H4 (cell line): Measurements from ENCODE around the gene SAMD11. TPM values are rescaled to one million over a fixed set of nuclear protein-coding genes. Genes with fewer than 3 reads are reported as not detected.
A peak's percentile ranks its signal among the peaks of the same experiment; 100 is the strongest.

ENCODE experiments used
- DNase-seq: peaks from one replicate; pipeline ENCODE4 v3.0.0-alpha.2; 2015; ENCODE audit warnings: low spot score
- total RNA-seq: library from RNA; depleted of rRNA; stranded (reverse); fragments of >200 nt; shearing (Covaris generic); gene quantifications from 2 replicates; pipeline ENCODE4 v1.2.3, GENCODE V29; 2014

Gene SAMD11
- total RNA-seq, 1 experiment from 2014 or later = 39.7 TPM

DNA sequence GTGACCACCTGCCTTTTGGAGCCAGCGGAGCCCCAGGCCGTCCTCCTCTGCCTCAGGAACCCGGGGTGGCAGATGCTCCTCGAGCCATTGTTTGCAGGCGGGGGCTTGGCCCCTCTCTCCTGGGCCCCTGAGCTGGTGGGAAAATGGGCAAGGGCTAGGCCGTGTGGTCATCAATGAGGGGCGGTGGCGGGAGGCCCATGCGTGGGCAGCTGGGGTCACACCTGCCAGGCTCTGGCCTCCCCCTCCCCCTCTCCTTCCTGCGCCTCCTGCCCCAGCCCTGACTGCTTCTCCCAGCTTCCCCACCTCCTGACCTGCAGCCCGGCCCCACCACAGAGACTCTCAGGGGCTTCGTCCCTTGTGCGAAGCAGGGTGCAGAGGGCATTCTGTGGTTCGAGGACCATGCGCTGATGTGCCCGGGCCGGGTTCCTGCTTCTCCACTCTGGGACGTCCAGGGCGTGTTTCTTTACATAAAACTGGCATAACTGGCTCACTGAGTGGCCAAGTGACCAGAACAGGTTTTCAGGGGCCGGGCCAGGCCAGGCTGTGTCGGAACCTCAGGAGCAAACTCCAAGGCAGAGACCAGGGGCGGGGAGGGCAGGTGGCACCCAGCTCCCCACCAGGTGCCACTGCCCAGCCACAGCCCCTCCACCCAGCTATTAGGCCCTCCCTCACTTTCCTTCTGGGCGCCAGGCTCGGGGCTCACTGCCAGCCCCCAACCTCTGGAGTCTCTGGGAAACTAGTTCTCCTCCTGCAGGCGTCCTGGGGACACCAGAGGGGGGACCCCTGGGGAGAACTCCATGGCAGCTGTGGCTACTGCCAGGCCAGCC is 9.3 kb downstream of the SAMD11 start:
- no peak for DNase-seq

DNA sequence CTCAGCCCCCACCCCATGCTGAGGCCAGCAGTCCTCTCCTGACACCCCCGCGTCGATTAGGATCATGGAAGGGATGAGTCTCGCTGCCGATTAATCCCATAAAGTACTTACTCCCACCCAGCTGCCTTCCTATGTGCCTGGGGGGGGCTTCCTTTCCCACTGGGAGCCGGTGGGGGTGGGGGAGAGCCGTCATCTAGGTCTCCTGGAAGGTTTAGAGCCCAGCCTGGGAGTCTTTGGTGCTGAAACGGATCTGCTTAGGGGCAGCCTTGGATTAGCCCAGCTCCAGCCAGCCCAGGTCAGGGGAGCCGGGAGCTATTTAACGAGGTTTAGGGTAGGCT is 9.8 kb downstream of the SAMD11 start:
- DNase-seq = no peak

DNA sequence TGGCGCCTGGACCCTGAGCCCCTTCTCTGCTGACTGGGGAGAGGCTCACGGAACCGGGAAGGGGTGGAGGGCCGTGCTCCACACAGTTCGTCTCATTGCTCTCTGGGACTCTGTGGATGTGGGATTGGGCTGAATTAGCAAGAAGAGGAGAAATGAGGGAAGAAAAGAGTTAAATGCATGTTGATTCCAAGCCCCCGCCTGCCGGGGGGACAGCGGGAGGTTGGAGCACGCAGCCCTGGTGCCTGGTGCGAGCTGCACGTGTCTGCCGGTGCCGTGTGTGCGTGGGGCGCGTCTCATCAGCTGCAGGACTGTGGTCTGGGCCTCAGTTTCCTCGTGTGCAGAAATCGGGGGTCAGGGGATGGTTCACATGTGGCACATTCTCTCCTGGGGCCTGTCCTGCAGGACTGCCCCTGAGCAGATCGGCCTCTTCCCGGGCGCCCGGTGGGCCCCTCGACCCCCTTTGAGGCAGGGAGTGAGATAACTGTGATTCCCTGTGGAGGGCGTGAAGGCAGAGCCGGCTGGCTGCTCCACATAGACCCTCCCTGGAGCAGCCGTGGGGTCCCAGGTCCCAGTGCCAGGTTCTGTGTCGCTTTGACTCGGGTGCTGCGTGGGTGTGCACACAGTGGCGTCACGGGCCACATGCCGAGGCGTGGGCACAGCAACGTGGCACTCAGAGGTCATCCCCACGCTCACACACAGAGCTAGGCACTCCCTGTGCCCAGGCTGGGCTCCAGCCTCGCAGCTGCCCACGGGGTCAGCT is 11.4 kb downstream of the SAMD11 start:
- DNase-seq = no peak

DNA sequence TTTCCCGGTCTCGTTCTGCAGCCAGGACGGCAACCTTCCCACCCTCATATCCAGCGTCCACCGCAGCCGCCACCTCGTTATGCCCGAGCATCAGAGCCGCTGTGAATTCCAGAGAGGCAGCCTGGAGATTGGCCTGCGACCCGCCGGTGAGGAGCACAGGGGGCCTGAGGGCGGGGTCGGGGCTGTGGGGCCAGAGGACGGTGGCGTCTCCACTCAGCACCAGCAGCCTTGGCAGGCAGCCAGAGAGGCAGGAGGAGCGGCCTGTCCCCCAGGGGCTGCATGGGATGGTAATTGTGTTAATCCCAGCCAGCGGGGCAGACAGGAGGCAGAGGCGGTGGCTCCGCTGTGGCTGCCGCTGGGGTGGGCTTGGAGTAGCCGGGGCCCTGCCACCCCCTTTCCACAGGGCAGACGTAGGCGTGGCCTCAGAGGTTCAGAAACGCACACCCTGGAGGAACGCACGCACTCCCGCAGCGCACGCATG is 12.1 kb downstream of the SAMD11 start:
- no peak for DNase-seq

DNA sequence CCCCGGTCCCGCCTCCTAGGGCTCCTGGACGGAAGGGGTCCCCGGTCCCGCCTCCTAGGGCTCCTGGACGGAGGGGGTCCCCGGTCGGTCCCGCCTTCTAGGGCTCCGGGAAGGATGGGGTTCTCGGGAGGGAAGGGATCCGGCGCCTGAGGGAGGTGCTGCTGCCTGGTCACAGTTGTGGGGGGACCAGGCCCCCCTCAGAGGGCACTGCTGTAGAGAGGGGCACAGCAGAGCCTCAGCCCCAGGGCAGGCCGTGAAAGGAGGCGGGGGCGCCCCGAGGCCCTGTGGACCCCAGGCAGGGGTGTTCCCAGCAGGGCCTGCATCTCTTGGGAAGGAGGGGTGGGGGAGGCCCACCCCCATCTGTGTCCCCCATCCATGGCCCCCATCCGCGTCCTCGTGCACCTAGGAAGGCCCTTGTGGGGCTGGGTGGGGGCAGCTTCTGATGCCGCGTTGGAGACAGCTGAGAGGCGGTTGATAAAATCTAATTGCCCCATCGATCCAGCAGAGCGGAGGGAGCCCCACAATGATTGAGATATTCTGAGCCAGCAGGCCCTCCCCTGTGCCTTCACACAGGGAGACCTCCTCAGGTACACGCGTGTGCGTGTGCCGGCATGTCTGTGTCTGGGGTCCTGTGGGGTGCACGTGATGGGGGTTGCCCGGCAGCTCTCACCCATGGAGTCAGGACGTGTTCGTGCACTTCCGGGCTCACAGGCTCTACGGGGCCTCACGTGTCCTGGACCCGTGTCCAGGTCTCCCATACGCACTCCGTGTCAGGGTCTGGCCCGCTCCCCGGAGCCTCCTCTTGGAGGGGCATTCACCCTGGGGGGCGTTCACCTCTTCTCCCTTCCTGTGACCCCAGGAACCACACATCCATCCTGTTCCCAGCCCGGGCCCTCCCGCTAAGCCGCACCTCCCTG is 12.9 kb downstream of the SAMD11 start:
- DNase-seq = no peak

DNA sequence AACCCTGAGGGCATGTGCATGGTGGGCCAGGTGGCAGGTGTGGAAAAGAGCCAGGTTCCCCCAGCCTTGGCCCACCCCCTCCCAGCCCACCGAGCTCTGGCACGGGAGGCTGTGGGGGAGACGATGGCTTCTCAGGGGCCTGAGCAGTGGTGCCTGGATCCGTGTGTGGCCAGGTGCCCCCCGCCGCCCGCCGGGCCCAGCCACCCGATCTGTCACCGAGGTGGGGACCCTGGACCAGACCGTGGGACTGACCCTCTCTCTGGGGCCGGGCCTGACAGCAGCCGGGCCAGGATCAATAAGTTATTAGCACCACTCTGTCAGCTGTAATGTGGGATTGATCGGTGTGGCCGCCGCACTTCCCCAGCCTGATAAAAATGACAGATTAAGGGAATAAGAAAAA is 13.8 kb downstream of the SAMD11 start:
- DNase-seq = no peak

DNA sequence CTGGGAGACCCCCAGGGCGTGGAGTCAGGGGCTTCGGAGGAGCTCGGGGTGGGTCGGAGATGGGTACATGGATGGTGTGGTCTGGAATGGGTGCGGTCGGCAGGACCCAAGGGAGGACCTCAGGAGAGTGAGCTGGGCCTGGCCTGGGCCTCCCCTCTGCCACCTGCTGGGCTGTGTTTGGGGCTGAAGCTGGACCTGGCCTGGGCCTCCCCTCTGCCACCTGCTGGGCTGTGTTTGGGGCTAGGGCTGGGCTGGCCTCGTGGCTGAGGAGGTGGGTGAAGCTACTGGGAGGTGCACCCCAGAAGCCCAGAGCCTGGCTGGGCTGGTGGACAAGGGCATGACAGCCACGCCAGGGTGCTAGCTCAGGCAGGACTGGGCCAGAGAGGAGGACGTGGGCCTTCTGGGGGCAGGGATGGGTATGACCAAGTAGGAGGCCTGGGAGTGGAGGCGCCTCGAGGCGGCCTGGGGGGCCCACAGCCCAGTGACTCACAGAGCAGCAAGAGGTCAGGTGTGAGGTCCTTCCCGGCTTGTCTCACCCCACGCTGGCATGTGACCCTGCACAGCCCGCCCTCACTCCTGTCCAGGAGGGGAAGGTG is 14.5 kb downstream of the SAMD11 start:
- peak; percentile 77 for DNase-seq

DNA sequence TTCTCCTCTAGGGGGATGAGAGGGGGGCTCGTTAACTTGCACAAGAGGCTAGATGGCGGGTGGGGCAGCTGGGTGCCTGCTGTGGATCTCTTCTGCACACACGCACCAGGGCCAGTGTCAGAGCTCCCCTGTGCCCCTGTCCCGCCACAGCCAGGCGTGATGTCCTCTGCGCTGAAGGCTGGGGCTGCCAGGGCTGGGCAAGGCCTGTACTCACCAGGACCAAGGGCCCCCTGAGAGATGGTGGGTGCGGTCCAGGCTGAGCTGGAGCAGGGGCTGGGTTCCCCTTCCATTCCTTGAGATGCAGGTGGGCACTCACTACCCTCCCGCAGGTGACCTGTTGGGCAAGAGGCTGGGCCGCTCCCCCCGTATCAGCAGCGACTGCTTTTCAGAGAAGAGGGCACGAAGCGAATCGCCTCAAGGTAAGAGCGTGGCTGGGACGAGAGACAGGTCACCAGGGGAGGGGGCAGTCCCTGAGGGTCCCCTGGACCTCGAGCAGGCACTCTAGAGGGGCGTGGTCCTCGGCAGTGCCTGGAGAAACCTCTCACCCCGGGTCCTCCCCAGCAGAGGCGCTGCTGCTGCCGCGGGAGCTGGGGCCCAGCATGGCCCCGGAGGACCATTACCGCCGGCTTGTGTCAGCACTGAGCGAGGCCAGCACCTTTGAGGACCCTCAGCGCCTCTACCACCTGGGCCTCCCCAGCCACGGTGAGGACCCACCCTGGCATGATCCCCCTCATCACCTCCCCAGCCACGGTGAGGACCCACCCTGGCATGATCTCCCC is 15.2 kb downstream of the SAMD11 start:
- DNase-seq = no peak

DNA sequence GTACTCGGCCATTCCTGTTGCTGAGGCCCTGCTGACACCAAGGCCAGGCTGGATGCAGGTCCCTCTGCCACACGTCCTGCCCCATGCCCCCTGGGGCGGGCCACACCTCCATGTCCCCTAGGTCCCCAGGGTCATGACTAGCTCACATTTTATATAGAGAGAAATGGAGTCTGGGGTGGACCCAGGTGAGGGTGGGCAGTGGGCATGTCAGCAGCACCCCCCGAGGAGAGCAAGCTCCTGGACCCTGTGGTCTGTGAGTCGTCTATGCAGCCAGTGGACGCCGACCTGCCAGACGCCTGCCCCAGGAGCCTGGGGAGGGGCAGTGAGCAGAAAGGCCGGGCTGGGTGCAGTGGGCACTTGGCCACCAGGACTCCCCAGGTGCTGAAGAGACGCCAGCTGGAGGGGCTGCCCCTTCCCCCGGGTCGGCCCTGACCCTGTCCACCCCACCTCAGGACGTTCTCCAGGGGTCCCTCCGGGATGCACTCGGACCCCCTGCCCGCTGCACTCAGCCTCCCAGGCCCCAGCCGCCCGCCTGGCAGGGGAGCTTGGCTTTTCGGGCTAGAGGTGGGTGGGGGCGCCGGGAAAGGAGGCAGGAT is 15.9 kb downstream of the SAMD11 start:
- no peak for DNase-seq

DNA sequence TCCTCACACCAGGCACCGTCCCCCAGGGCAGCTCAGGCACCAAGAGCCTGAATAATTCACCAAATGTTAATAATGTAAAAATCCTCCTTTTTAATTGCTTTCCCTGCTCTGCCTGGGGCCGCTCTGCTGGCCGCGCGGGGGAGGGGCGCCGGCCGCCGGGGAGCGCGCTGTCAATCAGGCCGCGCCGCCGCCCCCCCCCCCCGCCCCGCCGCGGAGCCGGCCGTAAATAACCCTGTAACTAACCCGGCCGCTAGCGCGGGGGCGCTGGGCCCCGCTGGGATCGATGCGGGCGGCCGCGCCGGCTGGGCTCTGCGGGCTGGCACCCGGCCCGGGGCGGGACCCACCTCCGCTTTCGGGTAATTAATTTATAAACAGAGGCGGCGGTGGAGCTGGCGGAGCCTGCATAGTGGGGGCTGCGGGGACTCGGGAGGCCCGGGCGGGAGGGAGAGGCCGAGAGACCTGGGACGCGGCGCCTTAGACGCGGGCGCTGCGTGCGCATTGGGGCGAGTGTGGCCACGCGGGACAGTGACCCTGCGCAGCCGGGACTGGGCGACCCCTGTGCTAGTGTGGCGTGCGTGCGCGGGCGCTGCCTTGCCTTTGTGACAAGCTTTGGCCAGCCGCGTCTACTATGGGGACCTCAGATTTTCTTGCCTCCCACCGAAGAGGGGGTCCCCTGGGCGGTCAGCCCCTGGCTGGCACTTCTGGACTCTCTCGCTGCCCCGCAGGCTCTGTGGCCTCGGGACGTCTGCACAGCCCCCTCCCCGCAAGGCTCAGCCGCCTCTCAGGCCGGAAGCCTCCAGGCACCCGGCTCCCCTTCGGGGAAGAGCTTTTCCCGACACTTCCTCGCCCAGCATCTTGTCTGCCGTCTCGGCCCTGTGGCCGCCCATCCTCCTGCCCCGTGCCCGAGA is 16.6 kb downstream of the SAMD11 start:
- peak; percentile 84 for DNase-seq

DNA sequence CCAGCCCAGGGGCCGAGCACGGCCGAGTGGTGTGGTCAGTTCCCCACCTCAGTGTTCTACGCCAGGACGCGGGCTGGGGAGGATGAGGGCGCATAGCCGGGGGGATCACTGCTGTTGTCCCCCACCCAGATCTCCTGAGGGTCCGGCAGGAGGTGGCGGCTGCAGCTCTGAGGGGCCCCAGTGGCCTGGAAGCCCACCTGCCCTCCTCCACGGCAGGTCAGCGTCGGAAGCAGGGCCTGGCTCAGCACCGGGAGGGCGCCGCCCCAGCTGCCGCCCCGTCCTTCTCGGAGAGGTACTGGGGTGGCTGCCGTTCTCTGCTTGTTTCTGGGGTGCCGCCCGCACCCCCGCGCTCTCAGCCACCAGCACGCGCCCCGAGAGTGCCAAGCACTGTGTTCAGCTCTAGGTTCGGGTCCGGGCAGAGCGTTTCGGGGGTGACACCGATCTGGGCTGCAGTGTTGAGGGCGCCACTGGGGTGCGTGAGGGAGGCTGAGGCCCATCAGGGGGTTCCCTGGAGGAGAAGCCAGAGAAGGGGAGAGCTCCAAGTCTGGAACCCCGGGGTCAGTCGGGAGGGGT is 17.4 kb downstream of the SAMD11 start:
- DNase-seq = no peak

DNA sequence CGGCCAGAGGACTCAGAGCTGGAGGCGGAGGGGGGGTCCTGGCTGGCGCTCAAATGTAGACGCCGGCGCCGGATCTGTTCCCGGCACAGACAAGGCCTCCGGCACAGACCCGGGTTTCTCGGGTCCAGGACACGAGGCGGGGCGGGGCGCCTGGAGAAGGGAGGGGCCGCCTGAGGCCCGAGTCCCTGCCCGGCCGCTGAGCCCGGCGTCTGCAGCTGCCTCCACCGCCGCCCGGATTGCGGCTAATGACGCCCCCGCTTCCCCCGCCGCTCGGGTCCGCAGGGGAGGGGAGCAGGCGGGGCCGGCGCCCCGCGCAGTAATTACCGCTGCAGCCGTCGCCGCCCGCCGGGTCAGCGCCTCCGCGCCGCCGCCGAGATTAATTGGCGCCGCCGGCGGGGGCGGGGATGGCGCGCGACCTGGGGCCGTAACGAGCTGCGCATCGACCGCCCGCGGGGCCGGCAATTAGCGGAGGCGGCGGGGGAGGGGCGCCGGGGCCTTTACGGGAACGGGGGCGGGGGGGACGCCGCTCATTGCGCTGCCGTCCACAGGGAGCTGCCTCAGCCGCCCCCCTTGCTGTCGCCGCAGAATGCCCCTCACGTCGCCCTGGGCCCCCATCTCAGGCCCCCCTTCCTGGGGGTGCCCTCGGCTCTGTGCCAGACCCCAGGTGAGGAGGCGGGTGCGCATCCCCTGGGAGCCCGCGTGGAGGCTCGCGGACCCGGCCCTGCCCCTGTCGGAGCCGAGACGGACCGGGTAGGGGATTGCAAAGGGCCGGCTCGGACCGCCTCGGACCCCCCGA is 18.1 kb downstream of the SAMD11 start:
- peak; percentile 91 for DNase-seq

DNA sequence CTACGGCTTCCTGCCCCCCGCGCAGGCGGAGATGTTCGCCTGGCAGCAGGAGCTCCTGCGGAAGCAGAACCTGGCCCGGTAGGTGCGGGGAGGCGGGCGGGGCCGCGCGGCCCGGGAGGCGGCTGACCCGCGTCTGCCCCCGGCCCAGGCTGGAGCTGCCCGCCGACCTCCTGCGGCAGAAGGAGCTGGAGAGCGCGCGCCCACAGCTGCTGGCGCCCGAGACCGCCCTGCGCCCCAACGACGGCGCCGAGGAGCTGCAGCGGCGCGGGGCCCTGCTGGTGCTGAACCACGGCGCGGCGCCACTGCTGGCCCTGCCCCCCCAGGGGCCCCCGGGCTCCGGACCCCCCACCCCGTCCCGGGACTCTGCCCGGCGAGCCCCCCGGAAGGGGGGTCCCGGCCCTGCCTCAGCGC is 18.7 kb downstream of the SAMD11 start:
- DNase-seq = no peak

DNA sequence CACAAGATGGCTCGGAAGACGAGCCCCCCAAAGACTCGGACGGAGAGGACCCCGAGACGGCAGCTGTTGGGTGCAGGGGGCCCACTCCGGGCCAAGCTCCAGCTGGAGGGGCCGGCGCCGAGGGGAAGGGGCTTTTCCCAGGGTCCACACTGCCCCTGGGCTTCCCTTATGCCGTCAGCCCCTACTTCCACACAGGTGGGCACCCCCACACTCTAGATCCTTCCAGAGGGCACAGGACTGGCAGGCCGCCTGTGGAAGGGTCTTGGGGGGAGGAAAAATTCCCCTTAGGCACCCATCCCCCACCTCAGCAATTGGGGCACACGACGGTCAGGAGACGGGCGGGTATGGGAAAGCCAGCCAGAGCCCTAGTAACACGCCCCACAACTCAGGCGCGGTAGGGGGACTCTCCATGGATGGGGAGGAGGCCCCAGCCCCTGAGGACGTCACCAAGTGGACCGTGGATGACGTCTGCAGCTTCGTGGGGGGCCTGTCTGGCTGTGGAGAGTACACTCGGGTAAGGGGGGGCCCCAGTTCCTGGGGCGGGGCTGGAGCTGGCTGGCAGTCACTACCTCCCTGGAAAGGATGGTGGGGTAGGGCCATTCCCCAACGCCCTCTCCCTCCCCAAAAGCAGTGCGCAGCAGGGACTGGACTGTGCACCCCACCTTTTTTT is 19.3 kb downstream of the SAMD11 start:
- DNase-seq = peak; percentile 89

DNA sequence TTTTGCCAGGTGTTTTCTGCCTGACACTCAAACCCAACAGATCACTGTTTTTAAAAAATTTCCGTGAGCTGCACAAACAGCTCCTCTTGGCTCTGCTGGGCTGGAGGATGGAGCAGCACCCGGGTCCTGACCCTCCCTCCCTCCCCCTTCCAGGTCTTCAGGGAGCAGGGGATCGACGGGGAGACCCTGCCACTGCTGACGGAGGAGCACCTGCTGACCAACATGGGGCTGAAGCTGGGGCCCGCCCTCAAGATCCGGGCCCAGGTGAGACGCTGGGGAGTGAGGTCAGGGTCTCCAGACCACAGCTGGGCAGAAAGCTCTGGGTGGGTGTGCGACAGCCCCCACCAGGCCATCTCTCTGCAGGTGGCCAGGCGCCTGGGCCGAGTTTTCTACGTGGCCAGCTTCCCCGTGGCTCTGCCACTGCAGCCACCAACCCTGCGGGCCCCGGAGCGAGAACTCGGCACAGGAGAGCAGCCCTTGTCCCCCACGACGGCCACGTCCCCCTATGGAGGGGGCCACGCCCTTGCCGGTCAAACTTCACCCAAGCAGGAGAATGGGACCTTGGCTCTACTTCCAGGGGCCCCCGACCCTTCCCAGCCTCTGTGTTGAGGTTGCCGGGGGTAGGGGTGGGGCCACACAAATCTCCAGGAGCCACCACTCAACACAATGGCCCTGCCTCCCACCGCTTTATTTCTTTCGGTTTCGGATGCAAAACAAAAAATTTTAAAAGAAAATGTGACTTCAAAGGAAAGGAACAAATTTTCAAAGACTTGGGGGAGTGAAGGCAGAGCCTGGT is 20.0 kb downstream of the SAMD11 start:
- no peak for DNase-seq
